Colonic mucosa (tissue), 4 donors: Measurements from ENCODE around the gene TOB2. TPM values are rescaled to one million over a fixed set of nuclear protein-coding genes. Genes with fewer than 3 reads are reported as not detected.

ENCODE experiments used
- DNase-seq: peaks from one replicate; pipeline ENCODE4 v3.0.0-alpha.2; 2020
- H3K27ac ChIP-seq: fragments of 200-600 bp; one replicate; pipeline ENCODE4 v1.8.0; 2021
- H3K27me3 ChIP-seq: fragments of 200-600 bp; one replicate; pipeline ENCODE4 v1.8.0; 2021
- H3K36me3 ChIP-seq: fragments of 200-600 bp; one replicate; pipeline ENCODE4 v1.8.0; 2021
- H3K4me1 ChIP-seq: fragments of 200-600 bp; one replicate; pipeline ENCODE4 v1.8.0; 2021; ENCODE audit warnings: mild to moderate bottlenecking
- H3K4me3 ChIP-seq: fragments of 200-600 bp; one replicate; pipeline ENCODE4 v1.8.0; 2021
- H3K9ac ChIP-seq, 2 donors: one replicate each; pipeline ENCODE4 v1.7.0; 2013; ENCODE audit warnings: control low read depth in 2 of 2, low read depth in 2 of 2, low read length in 2 of 2
- H3K9me3 ChIP-seq: fragments of 200-600 bp; one replicate; pipeline ENCODE4 v1.8.0; 2021
- CTCF ChIP-seq: fragments of 200-600 bp; IDR thresholded peaks from one replicate; pipeline ENCODE4 v1.8.0; 2022; ENCODE audit warnings: antibody characterized with exemption, mild to moderate bottlenecking
- intact Hi-C: fragments of 100-400 bp; cut with DNase I; formaldehyde crosslinking; loops from one replicate; pipeline ENCODE4 v1.14.1; 2022
- total RNA-seq, 2 donors: library from RNA; stranded (reverse); fragmentation: NEBNext Ultra II Directional in 1 of 2; extraction: Animal tissue kit (Norgen Biotek cat#: 25700) in 1 of 2; gene quantifications; one replicate each; pipeline ENCODE4 v1.2.1, GENCODE V29; 2021
- donor health status: healthy.
- donor health status: DM: no; HTN: no; CAD: no.
- donor health status: DM: no; HTN: no; CAD: no.

TOB2 gene
- total RNA-seq, 2 donors from 2014 or later, result 63.2 to 66.1 TPM

- H3K36me3 ChIP-seq, result peaks cover 7% of the 10 kb centered on the region
- no peak for DNase-seq
- H3K27me3 ChIP-seq, result no peaks in the 10 kb centered on the region
- no peak for TF ChIP-seq CTCF
- H3K4me1 ChIP-seq, result peaks cover 11% of the 10 kb centered on the region
- H3K27ac ChIP-seq, result no peak overlapping the region
- intact Hi-C loops, result no loop called here
- H3K9ac ChIP-seq, result no peak overlapping the region
- H3K4me3 ChIP-seq, result no peak overlapping the region
- H3K9me3 ChIP-seq, result no peaks in the 10 kb centered on the region
These were observed 33.8 kb upstream of the TOB2 start for GRCh38 chr22:41480397-41480735.

GRCh38 chr22:41479671-41480396 lies 33.2 kb upstream of the TOB2 start:
- no peak overlapping the region for H3K9ac ChIP-seq
- no peak overlapping the region for H3K27ac ChIP-seq
- H3K4me3 ChIP-seq, result no peak overlapping the region
- intact Hi-C loops, result no loop called here
- H3K36me3 ChIP-seq, result peaks cover 7% of the 10 kb centered on the region
- no peaks in the 10 kb centered on the region for H3K27me3 ChIP-seq
- H3K9me3 ChIP-seq, result no peaks in the 10 kb centered on the region
- TF ChIP-seq CTCF, result no peak
- DNase-seq, result no peak
- H3K4me1 ChIP-seq, result peaks cover 11% of the 10 kb centered on the region

GRCh38 chr22:41478891-41479521 lies 32.4 kb upstream of the TOB2 start:
- peaks cover 7% of the 10 kb centered on the region for H3K36me3 ChIP-seq
- H3K9ac ChIP-seq, result no peak overlapping the region
- H3K4me3 ChIP-seq, result no peak overlapping the region
- intact Hi-C loops, result no loop called here
- H3K9me3 ChIP-seq, result no peaks in the 10 kb centered on the region
- no peaks in the 10 kb centered on the region for H3K27me3 ChIP-seq
- DNase-seq, result no peak
- TF ChIP-seq CTCF, result no peak
- peaks cover 11% of the 10 kb centered on the region for H3K4me1 ChIP-seq
- H3K27ac ChIP-seq, result no peak overlapping the region

DNA sequence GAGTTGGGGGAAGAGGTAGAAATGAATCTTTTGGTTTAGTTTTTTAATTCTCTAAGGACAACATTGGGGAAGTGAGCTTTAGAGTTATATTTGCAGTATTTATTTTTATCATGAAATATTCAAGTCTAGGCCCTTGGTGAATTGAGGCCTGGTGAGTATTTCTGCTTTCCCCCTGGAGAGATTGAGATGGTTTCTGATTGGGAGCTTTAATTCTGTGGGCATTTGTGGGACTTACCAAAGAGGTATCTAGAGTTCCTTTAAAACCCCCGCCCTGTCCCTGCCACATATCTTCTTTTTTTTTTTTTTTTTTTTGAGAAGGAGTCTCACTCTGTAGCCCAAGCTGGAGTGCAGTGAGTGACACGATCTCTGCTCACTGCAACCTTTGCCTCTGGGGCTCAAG lies 31.9 kb upstream of the TOB2 start:
- no peak for DNase-seq
- H3K4me3 ChIP-seq, result no peak overlapping the region
- no peaks in the 10 kb centered on the region for H3K9me3 ChIP-seq
- TF ChIP-seq CTCF, result no peak
- no peaks in the 10 kb centered on the region for H3K27me3 ChIP-seq
- no peak overlapping the region for H3K9ac ChIP-seq
- no peak overlapping the region for H3K27ac ChIP-seq
- intact Hi-C loops, result no loop called here
- H3K36me3 ChIP-seq, result peaks cover 7% of the 10 kb centered on the region
- H3K4me1 ChIP-seq, result peaks cover 11% of the 10 kb centered on the region

DNA sequence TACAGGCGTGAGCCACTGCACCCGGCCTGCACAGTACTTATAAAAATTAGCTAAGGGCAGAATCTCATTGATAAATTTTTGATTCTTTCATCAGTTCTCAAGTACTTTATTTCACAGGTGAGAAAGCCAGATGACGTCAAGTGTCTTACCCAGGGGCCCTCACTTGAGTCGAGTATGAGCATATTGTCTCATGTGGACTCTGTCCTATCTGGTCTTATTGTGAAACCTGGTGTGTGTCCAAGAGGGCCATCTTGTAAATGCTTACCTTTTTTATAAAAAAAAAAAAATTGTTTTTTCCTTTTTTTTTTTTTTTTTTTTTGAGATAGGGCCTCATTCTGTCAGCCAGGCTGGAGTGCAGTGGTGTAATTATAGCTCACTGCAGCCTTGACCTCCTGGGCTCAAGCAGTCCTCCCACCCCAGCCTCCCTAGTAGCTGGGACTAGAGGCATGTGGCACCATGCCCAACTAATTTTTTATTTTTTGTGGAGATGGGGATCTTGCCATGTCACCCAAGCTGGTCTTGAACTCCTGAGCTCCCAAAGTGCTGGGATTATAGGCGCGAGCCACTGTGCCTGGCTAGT lies 28.4 kb upstream of the TOB2 start:
- Histone ChIP-seq H3K4me3 (no peak overlapping the region), H3K27ac (no peak overlapping the region), H3K9ac (no peak overlapping the region), H3K36me3 (peaks cover 7% of the 10 kb centered on the region), H3K4me1 (peaks cover 6% of the 10 kb centered on the region), H3K27me3 (no peaks in the 10 kb centered on the region), H3K9me3 (no peaks in the 10 kb centered on the region)
- intact Hi-C loops, result no loop called here
- no peak for TF ChIP-seq CTCF
- no peak for DNase-seq
